Stimulated activated naive CD4-positive, alpha-beta T cell (primary cell): ENCODE results near the gene CORO2B.
"Not testable (repeated sequence)": the region's sequence is repeated elsewhere in the genome, so short reads cannot be mapped to it uniquely, and the experiment has no call there.

Experiments used
- DNase-seq, 6 experiments: peaks; one replicate each; lab custom pipeline; 2025; lab: John Stamatoyannopoulos, UW

Gene CORO2B

GRCh38 chr15:68676926-68677325 lies 98.1 kb downstream of the CORO2B start:
- DNase-seq = no peak

DNA sequence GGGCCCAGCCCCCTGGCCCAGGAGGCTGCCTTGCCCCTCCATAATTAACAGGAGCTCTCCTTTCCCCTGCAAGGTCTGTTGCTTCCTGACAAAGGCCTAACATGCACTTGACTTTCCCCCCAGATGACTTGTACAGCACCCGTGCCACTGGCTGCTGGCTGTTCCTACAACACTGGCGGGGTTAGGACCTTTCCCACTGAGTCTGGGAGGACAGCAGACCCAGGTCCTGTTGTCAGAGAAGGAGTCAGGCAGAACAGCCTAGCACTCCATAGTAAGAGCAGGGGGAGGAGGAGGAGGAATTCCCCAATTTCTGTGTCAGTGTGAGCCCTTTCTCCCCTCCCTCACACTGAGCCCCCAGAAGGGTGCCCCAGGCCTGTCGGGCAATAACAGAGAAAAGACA lies 99.2 kb downstream of the CORO2B start:
- peak in 4 of 6 experiments; percentile 2 to 84 (median 74) for DNase-seq

DNA sequence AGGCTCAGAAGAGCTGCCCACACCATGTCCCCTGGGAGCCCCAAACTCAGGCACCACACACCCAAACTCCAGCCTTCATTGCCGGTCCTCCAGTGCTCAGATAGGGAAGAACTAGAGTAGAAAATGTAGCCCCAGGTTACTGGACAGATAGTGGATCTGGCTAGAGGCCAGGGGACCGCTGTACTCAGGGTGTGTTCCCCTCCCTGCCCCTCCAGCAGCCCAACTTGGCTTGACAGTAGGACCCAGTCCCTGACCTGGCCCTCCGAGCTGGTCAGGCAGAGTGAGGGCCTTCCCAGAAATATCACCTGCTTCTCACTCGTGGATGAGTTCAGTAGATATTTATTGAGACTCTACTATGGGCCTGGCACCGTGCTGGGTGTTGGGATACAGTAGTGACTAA lies 100.0 kb downstream of the CORO2B start:
- DNase-seq = no peak

- no peak for DNase-seq
Measured at GRCh38 chr15:68679161-68679560, 100.4 kb downstream of the CORO2B start.

GRCh38 chr15:68679961-68680371 lies 101.2 kb downstream of the CORO2B start:
- no peak for DNase-seq

GRCh38 chr15:68680756-68681155 lies 102.0 kb downstream of the CORO2B start:
- DNase-seq = not testable (repeated sequence)

DNA sequence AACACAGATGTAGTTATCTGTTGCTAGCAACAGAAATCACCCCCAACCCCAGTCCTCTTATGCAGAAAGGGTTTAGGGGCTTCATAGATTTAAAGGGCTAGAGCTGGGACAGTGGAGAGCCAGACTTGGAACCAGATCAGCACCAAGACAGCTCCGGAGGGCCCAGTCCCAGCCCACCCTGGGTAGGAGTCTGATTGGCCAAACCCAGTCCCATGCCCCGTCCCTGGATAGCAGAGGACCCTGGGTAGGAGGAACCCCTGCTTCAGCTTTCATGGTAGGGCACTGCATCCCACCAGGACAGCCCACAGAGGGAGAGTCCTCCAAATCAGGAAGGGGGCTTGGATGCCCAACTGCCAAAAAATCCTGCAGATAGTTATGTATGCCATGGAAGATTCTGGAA lies 103.0 kb downstream of the CORO2B start:
- DNase-seq = no peak

GRCh38 chr15:68682330-68682729 lies 103.5 kb downstream of the CORO2B start:
- no peak for DNase-seq

GRCh38 chr15:68683026-68683425 lies 104.2 kb downstream of the CORO2B start:
- DNase-seq = no peak

DNA sequence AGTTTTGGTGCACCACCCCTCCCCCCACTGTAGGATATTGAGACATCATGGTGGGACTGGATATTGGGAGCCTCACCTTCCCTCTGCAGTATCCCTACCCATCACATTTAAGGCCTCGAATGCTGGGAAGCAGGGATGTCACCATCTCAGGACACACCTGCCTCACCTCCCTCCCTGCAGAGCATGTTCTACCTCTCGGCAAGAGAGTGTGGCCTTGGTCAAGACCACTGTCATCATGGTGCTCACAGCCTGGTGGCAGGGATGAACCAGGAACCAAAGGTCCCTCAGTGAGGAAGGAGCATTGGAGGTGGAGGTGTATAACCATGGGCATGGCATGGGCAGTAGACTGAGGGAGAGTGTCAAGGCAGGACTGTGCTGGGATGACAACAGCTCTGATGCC lies 104.8 kb downstream of the CORO2B start:
- DNase-seq = no peak

- DNase-seq = no peak
Measured at GRCh38 chr15:68684476-68684875, 105.7 kb downstream of the CORO2B start.

GRCh38 chr15:68687136-68687735 lies 108.4 kb downstream of the CORO2B start:
- no peak for DNase-seq

DNA sequence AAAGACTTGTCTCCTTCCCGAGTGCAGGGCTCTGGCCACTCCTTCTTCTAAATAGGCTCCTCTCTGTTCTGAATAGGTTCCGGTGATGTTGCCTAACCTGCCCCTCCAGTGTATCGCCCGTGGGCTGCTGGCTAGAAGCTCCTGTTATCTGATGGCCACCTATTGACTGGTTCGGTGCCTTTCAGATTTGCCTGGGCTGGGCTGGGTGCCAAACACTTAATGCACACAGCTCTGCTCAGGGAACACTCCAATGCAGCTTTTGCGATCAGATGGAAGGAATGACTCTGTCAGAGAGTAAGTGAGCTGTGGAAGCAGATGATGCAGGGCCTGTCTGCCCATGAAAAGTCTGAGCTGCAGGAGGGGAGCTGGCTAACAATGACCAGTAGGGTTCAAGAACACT lies 112.9 kb downstream of the CORO2B start:
- no peak for DNase-seq

- peak in 1 of 6 experiments; percentile 13 for DNase-seq
Measured at GRCh38 chr15:68693071-68693470, 114.3 kb downstream of the CORO2B start.

GRCh38 chr15:68694111-68694510 lies 115.3 kb downstream of the CORO2B start:
- no peak for DNase-seq

- DNase-seq = no peak
Measured at GRCh38 chr15:68695061-68695595, 116.3 kb downstream of the CORO2B start.

DNA sequence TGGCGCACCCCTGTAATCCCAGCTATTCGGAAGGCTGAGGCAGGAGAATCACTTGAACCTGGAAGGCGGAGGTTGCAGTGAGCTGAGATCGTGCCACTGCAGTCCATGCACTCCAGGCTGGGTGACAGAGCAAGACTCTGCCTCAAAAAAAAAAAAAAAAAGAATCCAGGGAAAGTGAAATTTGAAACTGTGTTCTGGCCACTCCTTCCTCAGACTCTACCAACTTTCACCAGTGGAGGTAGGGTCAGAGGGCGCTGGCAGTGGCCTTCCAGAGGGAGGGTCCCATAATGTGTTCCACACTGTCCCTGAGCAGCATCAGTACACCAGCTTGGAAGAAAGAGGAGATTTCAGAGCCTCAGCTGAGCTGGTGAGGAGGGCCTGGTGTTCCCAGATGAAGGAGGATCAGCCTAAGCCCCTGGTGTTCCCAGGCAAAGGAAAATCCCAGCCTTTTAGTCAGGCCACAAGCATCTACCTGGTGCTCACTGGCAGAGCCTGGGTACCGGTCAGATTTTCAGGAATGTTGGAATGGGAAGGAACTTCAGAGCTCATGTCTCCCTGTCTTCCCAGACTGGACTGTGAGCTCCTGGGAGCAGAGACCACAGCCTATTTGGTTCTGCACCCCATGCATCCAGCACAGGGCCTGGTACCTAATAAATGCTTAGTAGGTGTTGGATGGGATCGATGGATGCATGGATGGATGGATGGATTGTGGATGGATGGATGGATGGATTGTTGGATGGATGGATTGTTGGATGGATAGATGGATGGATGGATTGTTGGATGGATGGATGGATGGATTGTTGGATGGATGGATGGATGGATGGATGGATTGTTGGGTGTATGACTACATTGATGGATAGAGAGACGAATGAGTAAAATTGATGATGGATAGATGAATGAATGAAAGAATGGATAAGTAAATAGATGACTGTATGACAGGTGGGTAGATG lies 117.9 kb downstream of the CORO2B start:
- DNase-seq = no peak

DNA sequence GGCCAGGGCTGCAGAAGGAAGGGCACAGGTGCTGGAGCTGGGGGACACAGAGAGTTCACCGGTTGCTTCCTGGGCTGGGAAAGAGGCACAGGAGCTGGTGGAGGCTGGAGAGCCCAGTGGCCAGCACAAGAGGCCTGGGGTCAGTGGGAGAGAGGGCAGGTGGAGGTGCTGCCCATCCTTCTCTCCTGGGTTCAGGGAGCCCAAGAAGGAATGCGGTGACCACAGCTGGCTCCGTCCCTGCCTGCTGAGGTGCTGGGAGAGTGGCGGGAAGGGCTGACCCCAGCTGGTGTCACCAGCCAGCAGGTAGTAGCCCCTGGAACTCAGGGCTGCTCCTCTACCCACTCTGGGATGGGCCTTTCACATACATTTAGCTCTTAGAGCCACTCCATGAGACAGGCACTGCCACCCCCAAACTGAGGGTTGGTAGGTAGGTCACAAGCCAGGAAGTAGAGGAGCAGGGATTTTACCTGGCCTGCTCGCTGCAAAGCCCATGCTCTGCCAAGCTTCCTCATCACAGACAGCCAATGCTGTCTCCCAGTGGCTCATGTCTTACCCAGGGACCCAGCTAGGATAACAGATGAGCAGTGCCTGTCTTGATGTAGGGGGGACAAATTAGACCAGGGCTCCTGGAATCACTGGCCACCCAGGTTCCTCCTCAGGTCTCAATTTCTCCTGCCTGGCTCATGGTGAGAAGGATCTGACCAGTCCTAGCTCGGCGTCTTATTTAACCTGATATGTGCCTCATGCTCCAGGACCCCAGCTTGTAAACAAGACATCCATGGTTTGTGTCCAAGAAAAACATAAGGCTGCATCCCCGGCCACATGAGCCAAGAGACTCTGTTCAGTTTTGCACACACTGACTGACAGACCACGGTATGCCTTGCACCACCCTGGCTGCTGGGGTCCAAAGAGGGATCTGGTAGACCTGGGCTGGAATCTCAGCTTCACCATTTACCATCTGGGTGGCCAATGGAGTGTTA lies 119.2 kb downstream of the CORO2B start:
- no peak for DNase-seq

DNA sequence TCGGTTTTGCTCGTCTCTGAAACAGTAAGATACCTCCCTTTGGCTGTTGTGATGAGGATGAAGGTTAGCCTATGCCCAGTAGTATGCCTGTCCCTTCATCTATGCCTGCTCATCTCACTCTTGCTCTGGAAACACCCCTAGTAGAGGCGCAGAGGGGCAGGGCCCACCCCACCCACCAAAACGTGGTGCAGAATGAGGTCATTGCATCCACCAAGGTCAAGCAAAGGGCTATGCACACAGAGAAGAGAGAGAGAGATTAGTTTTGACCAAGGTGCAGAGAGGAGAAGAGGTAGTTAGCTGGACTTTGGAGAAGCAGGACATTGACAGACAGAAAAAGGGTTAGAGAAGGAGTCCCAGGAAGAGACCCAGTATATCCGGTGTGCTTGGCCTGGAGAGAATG lies 119.9 kb downstream of the CORO2B start:
- no peak for DNase-seq

- no peak for DNase-seq
Measured at GRCh38 chr15:68699124-68699880, 120.5 kb downstream of the CORO2B start.

DNA sequence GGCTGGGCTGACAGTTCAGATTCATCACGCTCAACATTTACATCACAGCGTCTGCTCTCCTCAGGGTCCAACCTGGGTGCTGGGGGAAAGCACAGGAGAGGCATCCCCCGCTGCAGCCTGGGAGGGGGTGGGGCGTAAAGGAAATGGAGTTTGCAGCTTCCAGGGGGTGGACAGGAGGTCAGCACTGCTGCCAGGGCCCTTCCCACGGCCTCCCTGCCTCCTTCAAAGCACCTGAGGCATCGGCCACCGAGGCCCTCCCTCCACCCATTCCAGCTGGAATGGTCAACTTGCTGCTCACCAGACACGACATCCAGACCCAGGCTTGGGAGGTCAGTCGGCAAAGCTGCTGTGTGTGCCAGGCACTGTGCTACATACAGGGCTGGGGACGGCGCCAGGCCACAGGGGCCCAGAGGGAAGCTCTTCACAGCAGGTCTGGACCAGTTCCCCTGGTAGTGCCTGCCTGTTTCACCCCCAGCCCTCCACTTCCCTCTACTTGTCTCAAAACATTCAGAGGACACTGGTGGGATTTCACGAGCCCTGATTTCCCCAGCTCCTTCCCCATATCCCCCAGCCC lies 121.2 kb downstream of the CORO2B start:
- DNase-seq = no peak
